Subcutaneous abdominal adipose tissue (tissue), 5 donors: ENCODE measurements around the gene THOC6.

Experiments
- H3K27ac ChIP-seq: one replicate; pipeline ENCODE4 v1.7.0; 2013; ENCODE audit warnings: low read depth, mild to moderate bottlenecking, inconsistent platforms, low read length, moderate library complexity
- H3K27me3 ChIP-seq, 5 donors: one replicate each; pipeline ENCODE4 v1.7.0; 2013; ENCODE audit warnings: low read length in 5 of 5, inconsistent platforms in 1 of 5; ENCODE audit not compliant: control insufficient read depth in 5 of 5, insufficient read depth in 4 of 5
- H3K36me3 ChIP-seq, 5 donors: one replicate each; pipeline ENCODE4 v1.7.0; 2013; ENCODE audit warnings: low read length in 5 of 5; ENCODE audit not compliant: control insufficient read depth in 5 of 5, insufficient read depth in 5 of 5
- H3K4me1 ChIP-seq, 5 donors: one replicate each; pipeline ENCODE4 v1.7.0; 2013; ENCODE audit warnings: low read length in 5 of 5, mild to moderate bottlenecking in 3 of 5, moderate library complexity in 1 of 5; ENCODE audit not compliant: control insufficient read depth in 5 of 5, insufficient read depth in 5 of 5
- H3K4me3 ChIP-seq, 5 donors: one replicate each; pipeline ENCODE4 v1.7.0; 2013; ENCODE audit warnings: low read length in 5 of 5, low read depth in 1 of 5
- H3K9ac ChIP-seq, 5 donors: one replicate each; pipeline ENCODE4 v1.7.0; 2013; ENCODE audit warnings: low read length in 5 of 5, mild to moderate bottlenecking in 4 of 5, moderate library complexity in 3 of 5
- H3K9me3 ChIP-seq, 5 donors: one replicate each; pipeline ENCODE4 v1.7.0; 2013; ENCODE audit warnings: low read length in 5 of 5; ENCODE audit not compliant: control insufficient read depth in 5 of 5
- donor health status: healthy.
- donor health status: healthy.
- donor health status: healthy.
- donor health status: healthy.
- donor health status: healthy.

The THOC6 gene

DNA sequence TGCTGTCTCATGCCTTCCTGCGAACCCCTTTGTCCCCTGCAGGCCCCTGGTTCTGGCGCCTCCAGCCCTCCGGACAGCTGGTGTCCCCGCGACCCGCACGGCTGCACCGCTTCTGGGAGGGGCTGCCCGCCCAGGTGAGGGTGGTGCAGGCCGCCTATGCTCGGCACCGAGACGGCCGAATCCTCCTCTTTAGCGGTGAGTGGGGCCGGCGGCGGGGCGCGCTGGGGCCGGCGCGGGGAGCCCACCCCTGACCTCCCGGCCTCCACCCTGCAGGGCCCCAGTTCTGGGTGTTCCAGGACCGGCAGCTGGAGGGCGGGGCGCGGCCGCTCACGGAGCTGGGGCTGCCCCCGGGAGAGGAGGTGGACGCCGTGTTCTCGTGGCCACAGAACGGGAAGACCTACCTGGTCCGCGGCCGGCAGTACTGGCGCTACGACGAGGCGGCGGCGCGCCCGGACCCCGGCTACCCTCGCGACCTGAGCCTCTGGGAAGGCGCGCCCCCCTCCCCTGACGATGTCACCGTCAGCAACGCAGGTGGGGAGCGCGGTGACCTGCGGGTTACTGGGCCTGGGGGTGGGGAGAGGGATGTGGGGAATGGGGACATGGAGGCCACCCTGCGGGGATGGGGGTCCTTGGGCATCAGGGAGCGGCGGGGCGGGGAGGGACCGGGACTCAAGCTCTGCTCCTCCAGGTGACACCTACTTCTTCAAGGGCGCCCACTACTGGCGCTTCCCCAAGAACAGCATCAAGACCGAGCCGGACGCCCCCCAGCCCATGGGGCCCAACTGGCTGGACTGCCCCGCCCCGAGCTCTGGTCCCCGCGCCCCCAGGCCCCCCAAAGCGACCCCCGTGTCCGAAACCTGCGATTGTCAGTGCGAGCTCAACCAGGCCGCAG lies 34.5 kb downstream of the THOC6 start:
- Histone ChIP-seq H3K4me1 (peaks cover 0 to 32% (median 21%) of the 10 kb centered on the region in 5 donors), H3K4me3 (peak overlapping the region in 4 of 5 donors; percentile 61 to 80 (median 76)), H3K9ac (peak overlapping the region in 4 of 5 donors; percentile 66 to 89 (median 78)), H3K27ac (peak overlapping the region; percentile 86), H3K27me3 (no peaks in the 10 kb centered on the region), H3K9me3 (no peaks in the 10 kb centered on the region), H3K36me3 (peaks cover 0 to 11% (median 3%) of the 10 kb centered on the region in 5 donors)

DNA sequence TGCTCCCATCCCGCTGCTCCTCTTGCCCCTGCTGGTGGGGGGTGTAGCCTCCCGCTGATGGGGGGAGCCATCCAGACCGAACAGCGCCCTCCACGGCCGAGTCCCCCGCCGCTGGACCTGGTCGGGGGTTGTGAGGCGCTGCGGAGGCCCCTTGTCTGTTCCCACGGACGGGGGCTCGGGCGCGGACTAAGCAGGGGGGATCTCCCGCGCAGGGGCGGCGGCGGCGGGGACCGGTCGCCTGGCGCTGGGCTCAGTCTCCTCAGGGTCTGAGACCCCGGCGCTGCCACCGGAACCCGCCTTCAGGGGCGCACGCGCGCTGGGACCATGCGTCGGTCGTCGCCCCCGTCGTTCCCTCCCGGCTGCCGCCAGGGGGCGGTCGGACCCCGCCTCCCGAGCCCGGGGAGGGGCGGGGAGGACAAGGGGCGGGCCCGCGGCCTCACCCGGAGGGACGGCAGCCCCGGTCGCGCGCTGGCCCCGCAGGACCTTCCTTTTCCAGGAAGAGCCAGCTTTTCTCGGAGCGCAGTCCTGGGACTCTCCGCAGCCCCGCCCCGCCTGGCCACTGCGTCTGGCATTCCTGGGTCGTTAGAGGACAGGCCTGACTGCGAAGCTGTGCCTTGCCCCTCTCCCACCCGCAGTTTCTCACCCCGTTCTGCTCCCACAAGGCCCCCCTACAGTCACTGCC lies 35.3 kb downstream of the THOC6 start:
- H3K9ac ChIP-seq: peak overlapping the region; percentile 48 to 89 (median 74)
- H3K36me3 ChIP-seq: peaks cover 0 to 6% (median under 1%) of the 10 kb centered on the region in 5 donors
- peak overlapping the region; percentile 86 for H3K27ac ChIP-seq
- H3K9me3 ChIP-seq: no peaks in the 10 kb centered on the region
- peaks cover 0 to 32% (median 21%) of the 10 kb centered on the region in 5 donors for H3K4me1 ChIP-seq
- no peaks in the 10 kb centered on the region for H3K27me3 ChIP-seq
- H3K4me3 ChIP-seq: peak overlapping the region in 4 of 5 donors; percentile 63 to 80 (median 76)

DNA sequence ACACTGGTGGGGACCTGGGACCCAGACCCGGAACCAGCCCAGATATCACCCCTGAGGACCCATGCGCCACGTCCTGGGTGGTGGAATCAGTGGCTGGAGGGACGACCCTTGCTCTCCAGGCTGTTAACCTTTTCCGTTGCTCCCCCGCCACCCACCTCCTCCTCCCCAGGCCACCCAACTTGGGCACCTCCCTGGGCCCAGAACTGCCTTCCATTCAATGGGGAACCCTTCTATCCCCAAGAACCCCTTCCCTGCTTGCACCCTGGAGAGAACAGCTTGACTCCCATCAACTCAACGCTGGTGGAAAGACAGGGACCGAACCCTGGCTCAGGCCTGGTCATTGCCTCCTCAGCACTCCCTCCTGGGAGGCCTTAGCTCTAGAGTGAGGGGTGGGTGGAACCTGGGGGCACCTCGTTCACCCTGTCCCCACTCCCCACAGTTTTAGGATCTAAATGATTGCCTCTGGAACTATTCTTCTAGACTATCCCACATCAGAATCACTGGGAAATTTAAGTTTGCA lies 35.9 kb downstream of the THOC6 start:
- Histone ChIP-seq H3K27me3 (no peaks in the 10 kb centered on the region), H3K27ac (peak overlapping the region; percentile 86), H3K9ac (peak overlapping the region; percentile 42 to 79 (median 48)), H3K36me3 (peaks cover 0 to 1% (median 0%) of the 10 kb centered on the region in 5 donors), H3K4me1 (peaks cover 0 to 34% (median 23%) of the 10 kb centered on the region in 5 donors), H3K9me3 (no peaks in the 10 kb centered on the region), H3K4me3 (peak overlapping the region; percentile 22 to 80 (median 63))

DNA sequence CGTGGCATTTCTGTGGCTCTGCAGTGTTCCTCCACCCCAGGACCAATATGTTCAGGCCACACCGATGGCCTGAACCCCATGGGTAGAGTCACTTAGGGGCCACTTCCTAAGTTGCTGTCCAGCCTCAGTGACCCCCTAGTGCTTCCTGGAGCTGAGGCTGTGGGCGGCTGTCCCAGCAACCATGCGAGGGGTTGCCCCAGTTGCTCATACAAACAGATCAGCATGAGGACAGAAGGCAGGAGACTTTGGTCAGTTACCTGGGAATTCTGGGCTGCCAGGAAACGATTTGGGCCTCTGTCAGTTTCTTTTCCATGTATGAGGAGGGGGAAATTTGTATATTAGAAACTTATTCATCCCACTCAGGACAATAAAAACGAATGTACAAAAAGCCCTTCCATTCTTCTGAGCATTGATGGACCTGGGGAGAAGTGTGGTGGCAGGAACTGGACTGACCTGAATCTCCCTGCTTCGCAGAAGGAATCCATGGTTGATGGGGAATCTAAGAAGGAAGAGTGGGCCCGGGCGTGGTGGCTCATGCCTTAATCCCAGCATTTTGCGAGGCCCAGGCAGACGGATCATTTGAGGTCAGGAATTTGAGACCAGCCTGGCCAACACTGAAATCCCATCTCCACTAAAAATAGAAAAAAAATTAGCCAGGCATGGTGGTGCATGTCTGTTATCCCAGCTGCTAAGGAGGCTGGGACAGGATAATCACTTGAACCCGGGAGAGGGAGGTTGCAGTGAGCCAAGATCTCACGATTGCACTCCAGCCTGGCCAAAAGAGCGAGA lies 36.7 kb downstream of the THOC6 start:
- H3K27ac ChIP-seq: no peak overlapping the region
- peak overlapping the region in 2 of 5 donors; percentile 22 to 80 for H3K4me3 ChIP-seq

DNA sequence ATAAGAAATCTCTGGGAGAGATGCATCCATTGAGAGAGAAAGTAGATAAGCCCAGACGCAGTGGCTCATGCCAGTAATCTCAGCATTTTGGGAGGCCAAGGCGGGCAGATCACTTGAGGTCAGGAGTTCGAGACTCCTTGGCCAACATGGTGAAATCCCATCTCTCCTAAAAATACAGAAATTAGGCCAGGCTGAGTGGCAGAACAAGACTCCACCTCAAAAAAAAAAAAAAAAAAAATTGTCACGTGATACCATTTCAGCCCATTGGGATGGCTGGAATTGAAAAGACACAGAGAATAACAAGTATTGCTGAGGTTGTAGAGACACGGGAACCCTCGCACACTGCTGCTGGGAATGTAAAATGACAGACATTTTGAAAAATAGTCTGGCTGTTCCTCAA lies 38.7 kb downstream of the THOC6 start:
- Histone ChIP-seq H3K27me3 (no peaks in the 10 kb centered on the region), H3K4me3 (no peak overlapping the region), H3K9ac (no peak overlapping the region), H3K9me3 (no peaks in the 10 kb centered on the region), H3K4me1 (peaks cover 3 to 55% (median 31%) of the 10 kb centered on the region in 5 donors), H3K36me3 (peaks cover 0 to 4% (median 0%) of the 10 kb centered on the region in 5 donors), H3K27ac (no peak overlapping the region)

More for the DNA sequence above, 36.7 kb downstream of the THOC6 start:
- no peaks in the 10 kb centered on the region for H3K9me3 ChIP-seq
- peak overlapping the region in 2 of 5 donors; percentile 60 to 79 for H3K9ac ChIP-seq
- peaks cover 3 to 36% (median 29%) of the 10 kb centered on the region in 5 donors for H3K4me1 ChIP-seq
- no peaks in the 10 kb centered on the region for H3K36me3 ChIP-seq
- no peaks in the 10 kb centered on the region for H3K27me3 ChIP-seq

DNA sequence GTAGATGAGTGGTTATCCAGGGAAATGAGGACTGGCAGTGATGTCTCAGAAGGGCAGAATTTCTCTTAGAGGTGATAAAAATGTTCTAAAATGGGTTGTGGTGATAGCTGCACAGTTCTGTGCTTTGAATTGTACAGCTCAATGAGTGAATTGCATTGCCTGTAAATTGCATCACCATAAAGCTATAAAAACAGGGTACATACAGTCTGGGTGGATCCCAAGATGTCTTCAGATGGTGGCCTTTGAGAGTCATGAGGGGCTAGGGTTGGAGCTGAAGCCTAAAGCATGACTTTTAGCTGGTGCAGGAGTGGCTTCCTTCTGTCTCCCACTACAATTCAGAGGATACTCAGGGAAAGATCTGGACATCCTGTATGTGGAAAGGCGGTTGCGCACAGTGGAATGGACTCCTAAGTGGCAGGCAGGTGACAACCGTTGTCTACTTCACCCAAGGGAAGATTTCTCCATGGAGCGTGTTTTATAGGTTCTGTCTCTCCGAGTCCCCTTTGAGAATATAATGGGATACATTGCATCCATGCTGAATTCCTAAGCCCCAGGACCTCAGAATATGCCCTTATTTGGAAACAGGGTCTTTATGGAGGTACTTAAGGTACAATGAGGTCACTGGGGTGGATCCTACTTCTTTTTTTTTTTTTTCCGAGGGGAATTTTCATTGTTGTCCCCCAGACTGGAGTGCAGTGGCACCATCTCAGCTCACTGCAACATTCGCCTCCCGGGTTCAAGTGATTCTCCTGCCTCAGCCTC lies 40.0 kb downstream of the THOC6 start:
- Histone ChIP-seq H3K4me3 (no peak overlapping the region), H3K27ac (peak overlapping the region; percentile 84), H3K9me3 (no peaks in the 10 kb centered on the region), H3K9ac (no peak overlapping the region), H3K4me1 (peaks cover 3 to 53% (median 22%) of the 10 kb centered on the region in 5 donors), H3K36me3 (peaks cover 0 to 15% (median 4%) of the 10 kb centered on the region in 5 donors), H3K27me3 (no peaks in the 10 kb centered on the region)

DNA sequence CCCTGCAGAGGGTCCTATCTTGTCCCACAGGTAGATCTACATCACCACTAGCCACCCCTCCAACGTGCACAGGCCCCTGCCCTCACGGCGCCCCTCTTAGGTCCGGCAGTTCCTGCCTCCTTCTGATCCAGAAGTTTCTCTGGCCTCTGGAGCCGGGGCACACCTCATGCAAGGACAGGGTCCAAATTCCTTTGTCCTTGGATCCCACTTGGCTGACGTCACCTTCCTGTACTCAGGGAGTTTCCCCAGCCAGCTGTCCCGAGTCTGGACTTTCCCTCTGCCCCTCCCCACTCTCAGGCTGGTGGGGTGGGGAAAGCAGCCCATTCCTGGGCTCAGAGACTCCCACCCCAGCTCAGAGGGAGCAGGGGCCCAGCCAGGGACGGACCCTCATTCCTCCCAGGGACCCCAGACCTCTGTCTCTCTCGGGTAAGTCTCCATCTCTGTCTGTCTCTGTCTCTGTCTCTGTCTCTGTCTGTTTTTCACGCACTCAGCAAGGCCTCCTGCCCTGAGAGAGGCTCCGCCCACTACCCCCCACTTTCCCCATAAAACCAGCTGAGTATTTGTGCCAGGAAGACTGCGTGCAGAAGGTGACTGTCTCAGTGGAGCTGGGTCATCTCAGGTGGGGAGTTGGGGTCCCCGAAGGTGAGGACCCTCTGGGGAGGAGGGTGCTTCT lies 41.4 kb downstream of the THOC6 start, which contains the start of gene IL32:
Gene IL32, plus strand, starts transcription at position 572 of the 673 bp plus-strand sequence. CDS start 172 bp downstream, outside the sequence.
- peak within 1 kb of the TSS; percentile 23 to 89 (median 78) for H3K9ac ChIP-seq
- H3K27me3 ChIP-seq: no peaks in the 10 kb centered on the region
- peaks cover 3 to 42% (median 10%) of the 10 kb centered on the region in 5 donors for H3K4me1 ChIP-seq
- H3K36me3 ChIP-seq: peaks cover 0 to 18% (median 5%) of the 10 kb centered on the region in 5 donors
- peak within 1 kb of the TSS; percentile 84 for H3K27ac ChIP-seq
- peak within 1 kb of the TSS; percentile 31 to 73 (median 71) for H3K4me3 ChIP-seq
- H3K9me3 ChIP-seq: no peaks in the 10 kb centered on the region

DNA sequence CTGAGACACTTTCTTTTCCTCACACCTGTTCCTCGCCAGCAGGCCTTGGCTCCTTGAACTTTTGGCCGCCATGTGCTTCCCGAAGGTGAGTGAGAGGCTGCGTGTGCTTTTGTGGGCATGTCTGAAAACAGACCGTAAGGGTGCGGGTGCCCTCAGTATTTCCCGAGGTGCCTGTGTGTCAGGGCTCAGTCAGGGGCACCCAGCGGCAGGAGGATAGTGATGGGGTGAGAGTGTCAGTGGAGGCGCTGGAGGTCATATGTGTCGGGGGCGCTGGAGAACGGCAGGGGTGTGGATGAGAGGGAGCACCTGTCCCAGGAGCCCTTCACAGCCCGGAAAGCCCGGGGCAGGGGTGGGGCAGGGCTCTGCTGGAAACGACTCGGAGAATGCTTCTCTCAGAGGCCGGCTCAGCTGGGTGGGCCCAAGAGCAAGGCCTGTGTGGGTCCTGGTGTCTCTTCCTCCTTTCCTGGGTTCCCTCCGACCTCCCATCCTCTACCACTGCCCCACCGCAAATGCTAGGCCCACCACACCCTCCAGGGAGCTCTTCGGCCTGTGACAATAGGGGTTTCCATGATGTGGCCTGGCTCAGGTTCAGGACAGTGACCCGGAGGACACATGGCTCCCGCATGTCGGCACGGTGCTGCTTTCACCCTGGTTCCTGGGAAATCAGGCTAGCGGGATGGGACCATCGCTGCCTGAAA lies 42.1 kb downstream of the THOC6 start:
- Histone ChIP-seq H3K27ac (peak overlapping the region; percentile 84), H3K4me1 (peaks cover 0 to 39% (median 10%) of the 10 kb centered on the region in 5 donors), H3K36me3 (peaks cover 0 to 18% (median 5%) of the 10 kb centered on the region in 5 donors), H3K9ac (peak overlapping the region; percentile 23 to 89 (median 78)), H3K27me3 (no peaks in the 10 kb centered on the region), H3K9me3 (no peaks in the 10 kb centered on the region), H3K4me3 (peak overlapping the region; percentile 31 to 73 (median 71))
